ENCODE measurements around the gene SPTSSA.

- no peak for TF ChIP-seq TAF1 (IDR thresholded peaks at IDR 0.05; ENCODE audit: low read depth, low read length)
- no peak for TF ChIP-seq POLR2AphosphoS5 (IDR thresholded peaks at IDR 0.05; ENCODE audit: low read depth, low read length)
- no peak for TF ChIP-seq POLR2A (IDR thresholded peaks at IDR 0.05; ENCODE audit: low read depth, low read length)
- TF ChIP-seq POU2F2 (IDR thresholded peaks at IDR 0.05; ENCODE audit: low read depth, low read length) = no peak
Measured at GRCh38 chr14:34498684-34499412, 36.8 kb upstream of the SPTSSA start.
